Neural cell (in vitro differentiated cells): ENCODE measurements around the gene HDGFL2. TPM values are rescaled to one million over a fixed set of nuclear protein-coding genes. Genes with fewer than 3 reads are reported as not detected.

Experiments
- H2AFZ ChIP-seq: fragments of 200-600, 300-800 bp; sonication (generic), shearing (Covaris generic); 2 replicates; pipeline ENCODE4 v1.6.0; 2014; ENCODE audit warnings: low read depth, mild to moderate bottlenecking, antibody characterized with exemption, low read length, moderate library complexity
- H3F3A ChIP-seq: fragments of 200-600 bp; shearing (Covaris generic); 2 replicates; pipeline ENCODE4 v1.6.1; 2016; ENCODE audit warnings: mild to moderate bottlenecking, moderate library complexity, mixed read lengths, antibody characterized with exemption, low read length; ENCODE audit not compliant: insufficient read depth, poor library complexity, severe bottlenecking
- H3K27ac ChIP-seq: fragments of 200-600, 300-800 bp; sonication (generic), shearing (Covaris generic); 2 replicates; pipeline ENCODE4 v1.5.1; 2014; ENCODE audit warnings: mild to moderate bottlenecking, low read length, moderate library complexity
- H3K27me3 ChIP-seq: fragments of 300-800, 200-600 bp; sonication (generic), shearing (Covaris generic); 2 replicates; pipeline ENCODE4 v1.6.0; 2014; ENCODE audit warnings: mild to moderate bottlenecking, low read depth, low read length, moderate library complexity; ENCODE audit not compliant: insufficient read depth
- H3K36me3 ChIP-seq: fragments of 300-800, 200-600 bp; sonication (generic), shearing (Covaris generic); 2 replicates; pipeline ENCODE4 v1.5.1; 2014; ENCODE audit warnings: mild to moderate bottlenecking, antibody characterized with exemption, low read length, moderate library complexity; ENCODE audit not compliant: insufficient read depth
- H3K4me2 ChIP-seq: fragments of 300-800, 200-600 bp; sonication (generic), shearing (Covaris generic); 2 replicates; pipeline ENCODE4 v1.6.0; 2014; ENCODE audit warnings: mild to moderate bottlenecking, low read length
- H3K4me3 ChIP-seq: fragments of 300-800, 200-600 bp; sonication (generic), shearing (Covaris generic); 2 replicates; pipeline ENCODE4 v1.5.1; 2014; ENCODE audit warnings: mild to moderate bottlenecking, low read length, moderate library complexity
- H3K79me2 ChIP-seq: fragments of 200-600 bp; shearing (Covaris generic); replicated peaks from 2 replicates; pipeline ENCODE4 v1.6.0; 2014; ENCODE audit warnings: mild to moderate bottlenecking, low read length, moderate library complexity; ENCODE audit not compliant: insufficient read depth
- H3K9ac ChIP-seq: fragments of 300-800, 200-600 bp; sonication (generic), shearing (Covaris generic); 2 replicates; pipeline ENCODE4 v1.6.1; 2016; ENCODE audit warnings: mild to moderate bottlenecking, low read length, mixed read lengths
- H3K9me2 ChIP-seq: fragments of 200-600 bp; shearing (Covaris generic); 2 replicates; pipeline ENCODE4 v1.6.1; 2016; ENCODE audit warnings: mild to moderate bottlenecking, low read length, mixed read lengths; ENCODE audit not compliant: insufficient read depth
- H3K9me3 ChIP-seq: fragments of 200-600, 300-800 bp; sonication (generic), shearing (Covaris generic); 2 replicates; pipeline ENCODE4 v1.6.1; 2016; ENCODE audit warnings: mild to moderate bottlenecking, mixed run types, low read length, moderate library complexity, mixed read lengths
- H4K20me1 ChIP-seq: fragments of 200-600 bp; shearing (Covaris generic); 2 replicates; pipeline ENCODE4 v1.6.1; 2016; ENCODE audit warnings: mild to moderate bottlenecking, mixed run types; ENCODE audit not compliant: insufficient read depth
- EP300 ChIP-seq: fragments of 450-650 bp; conservative IDR thresholded peaks from 2 replicates; pipeline ENCODE4 v1.6.1; 2014; ENCODE audit warnings: antibody characterized with exemption, mild to moderate bottlenecking, moderate library complexity; ENCODE audit not compliant: poor library complexity, severe bottlenecking
- EZH2 ChIP-seq: fragments of 200-600, 300-800 bp; shearing (Covaris generic), sonication (generic); IDR thresholded peaks from 2 replicates; pipeline ENCODE4 v1.6.1; 2014; ENCODE audit warnings: antibody characterized with exemption, low read length, borderline replicate concordance, mild to moderate bottlenecking; ENCODE audit not compliant: insufficient read depth, poor library complexity, severe bottlenecking
- MXI1 ChIP-seq: fragments of 450-650 bp; conservative IDR thresholded peaks from 2 replicates; pipeline ENCODE4 v1.6.1; 2014; ENCODE audit warnings: antibody characterized with exemption, mild to moderate bottlenecking; ENCODE audit not compliant: poor library complexity, severe bottlenecking
- POLR2AphosphoS5 ChIP-seq: IDR thresholded peaks from 2 replicates; pipeline ENCODE4 v1.6.1; 2012
- RAD21 ChIP-seq: fragments of 450-650 bp; conservative IDR thresholded peaks from 2 replicates; pipeline ENCODE4 v1.6.1; 2014; ENCODE audit warnings: antibody characterized with exemption, mild to moderate bottlenecking, moderate library complexity
- SMC3 ChIP-seq: fragments of 450-650 bp; conservative IDR thresholded peaks from 2 replicates; pipeline ENCODE4 v1.6.1; 2014; ENCODE audit warnings: antibody characterized with exemption, mild to moderate bottlenecking, moderate library complexity; ENCODE audit not compliant: poor library complexity
- TAF1 ChIP-seq: IDR thresholded peaks from 2 replicates; pipeline ENCODE4 v1.6.1; 2012; ENCODE audit warnings: low read depth
- polyA plus RNA-seq: library from polyadenylated mRNA; depleted of rRNA; stranded (reverse); fragments of >200 nt; gene quantifications from 2 replicates; pipeline ENCODE4 v1.2.3, GENCODE V29; 2014
- TF ChIP-seq, protein P1 (sequence below): fragments of 450-650 bp; IDR thresholded peaks from 2 replicates; pipeline ENCODE4 v1.5.1; 2014; ENCODE audit warnings: antibody characterized with exemption, mild to moderate bottlenecking, moderate library complexity; ENCODE audit not compliant: poor library complexity, severe bottlenecking
- TF ChIP-seq, protein P2 (sequence below): IDR thresholded peaks from 2 replicates; pipeline ENCODE4 v1.6.1; 2012; ENCODE audit warnings: borderline replicate concordance

The HDGFL2 gene
- polyA plus RNA-seq, 1 donor from 2014 or later: 79.7 TPM

DNA sequence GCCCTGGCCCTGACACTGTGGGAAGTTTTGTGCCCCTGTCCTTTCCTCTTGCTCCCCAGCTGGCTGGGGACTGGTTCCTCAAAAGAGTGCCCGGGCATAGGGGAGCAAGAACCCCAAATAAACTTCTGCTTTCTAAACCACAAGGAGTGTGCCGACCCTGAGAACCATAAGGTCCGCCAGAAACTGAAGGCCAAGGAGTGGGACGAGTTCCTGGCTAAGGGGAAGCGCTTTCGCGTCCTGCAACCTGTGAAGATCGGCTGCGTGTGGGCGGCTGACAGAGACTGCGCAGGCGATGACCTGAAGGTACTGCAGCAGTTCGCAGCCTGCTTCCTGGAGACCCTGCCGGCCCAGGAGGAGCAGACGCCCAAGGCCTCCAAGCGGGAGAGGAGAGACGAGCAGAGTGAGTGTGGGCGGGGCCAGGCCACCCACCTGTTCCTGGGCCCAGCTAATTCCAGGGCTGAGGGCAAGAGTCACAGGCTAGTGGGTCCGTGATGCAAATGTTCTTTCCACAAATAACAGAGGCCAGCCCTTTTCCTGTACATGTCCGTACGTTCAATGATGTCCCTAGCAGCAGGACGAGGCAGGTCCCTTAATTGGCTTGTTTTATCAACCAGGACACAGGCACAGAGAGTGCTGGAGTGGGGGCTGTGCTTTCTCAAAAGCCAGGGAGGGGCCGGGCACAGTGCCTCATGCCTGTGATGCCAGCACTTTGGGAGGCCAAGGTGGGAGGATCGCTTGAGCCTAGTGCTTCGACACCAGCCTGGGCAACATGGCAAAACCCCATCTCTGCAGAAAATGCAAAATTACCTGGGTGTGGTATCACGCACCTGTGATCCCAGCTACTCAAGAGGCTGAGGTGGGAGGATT, 40.1 kb upstream of the HDGFL2 start:
- Histone ChIP-seq H4K20me1 (no peaks in the 10 kb centered on the region), H3K36me3 (no peaks in the 10 kb centered on the region), H3K9me2 (no peaks in the 10 kb centered on the region), H3K9me3 (no peaks in the 10 kb centered on the region), H2AFZ (no peak overlapping the region), H3K27ac (no peak overlapping the region), H3K79me2 (no peaks in the 10 kb centered on the region), H3F3A (no peaks in the 10 kb centered on the region), H3K4me3 (no peak overlapping the region), H3K9ac (no peak overlapping the region), H3K4me2 (no peak overlapping the region), H3K27me3 (no peaks in the 10 kb centered on the region)
- TF ChIP-seq POLR2AphosphoS5 (no peak), MXI1 (no peak), RAD21 (no peak), TAF1 (no peak), EP300 (no peak), SMC3 (no peak), EZH2 (no peak)
- TF ChIP-seq, protein P1, sequence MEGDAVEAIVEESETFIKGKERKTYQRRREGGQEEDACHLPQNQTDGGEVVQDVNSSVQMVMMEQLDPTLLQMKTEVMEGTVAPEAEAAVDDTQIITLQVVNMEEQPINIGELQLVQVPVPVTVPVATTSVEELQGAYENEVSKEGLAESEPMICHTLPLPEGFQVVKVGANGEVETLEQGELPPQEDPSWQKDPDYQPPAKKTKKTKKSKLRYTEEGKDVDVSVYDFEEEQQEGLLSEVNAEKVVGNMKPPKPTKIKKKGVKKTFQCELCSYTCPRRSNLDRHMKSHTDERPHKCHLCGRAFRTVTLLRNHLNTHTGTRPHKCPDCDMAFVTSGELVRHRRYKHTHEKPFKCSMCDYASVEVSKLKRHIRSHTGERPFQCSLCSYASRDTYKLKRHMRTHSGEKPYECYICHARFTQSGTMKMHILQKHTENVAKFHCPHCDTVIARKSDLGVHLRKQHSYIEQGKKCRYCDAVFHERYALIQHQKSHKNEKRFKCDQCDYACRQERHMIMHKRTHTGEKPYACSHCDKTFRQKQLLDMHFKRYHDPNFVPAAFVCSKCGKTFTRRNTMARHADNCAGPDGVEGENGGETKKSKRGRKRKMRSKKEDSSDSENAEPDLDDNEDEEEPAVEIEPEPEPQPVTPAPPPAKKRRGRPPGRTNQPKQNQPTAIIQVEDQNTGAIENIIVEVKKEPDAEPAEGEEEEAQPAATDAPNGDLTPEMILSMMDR: no peak
- TF ChIP-seq, protein P2, sequence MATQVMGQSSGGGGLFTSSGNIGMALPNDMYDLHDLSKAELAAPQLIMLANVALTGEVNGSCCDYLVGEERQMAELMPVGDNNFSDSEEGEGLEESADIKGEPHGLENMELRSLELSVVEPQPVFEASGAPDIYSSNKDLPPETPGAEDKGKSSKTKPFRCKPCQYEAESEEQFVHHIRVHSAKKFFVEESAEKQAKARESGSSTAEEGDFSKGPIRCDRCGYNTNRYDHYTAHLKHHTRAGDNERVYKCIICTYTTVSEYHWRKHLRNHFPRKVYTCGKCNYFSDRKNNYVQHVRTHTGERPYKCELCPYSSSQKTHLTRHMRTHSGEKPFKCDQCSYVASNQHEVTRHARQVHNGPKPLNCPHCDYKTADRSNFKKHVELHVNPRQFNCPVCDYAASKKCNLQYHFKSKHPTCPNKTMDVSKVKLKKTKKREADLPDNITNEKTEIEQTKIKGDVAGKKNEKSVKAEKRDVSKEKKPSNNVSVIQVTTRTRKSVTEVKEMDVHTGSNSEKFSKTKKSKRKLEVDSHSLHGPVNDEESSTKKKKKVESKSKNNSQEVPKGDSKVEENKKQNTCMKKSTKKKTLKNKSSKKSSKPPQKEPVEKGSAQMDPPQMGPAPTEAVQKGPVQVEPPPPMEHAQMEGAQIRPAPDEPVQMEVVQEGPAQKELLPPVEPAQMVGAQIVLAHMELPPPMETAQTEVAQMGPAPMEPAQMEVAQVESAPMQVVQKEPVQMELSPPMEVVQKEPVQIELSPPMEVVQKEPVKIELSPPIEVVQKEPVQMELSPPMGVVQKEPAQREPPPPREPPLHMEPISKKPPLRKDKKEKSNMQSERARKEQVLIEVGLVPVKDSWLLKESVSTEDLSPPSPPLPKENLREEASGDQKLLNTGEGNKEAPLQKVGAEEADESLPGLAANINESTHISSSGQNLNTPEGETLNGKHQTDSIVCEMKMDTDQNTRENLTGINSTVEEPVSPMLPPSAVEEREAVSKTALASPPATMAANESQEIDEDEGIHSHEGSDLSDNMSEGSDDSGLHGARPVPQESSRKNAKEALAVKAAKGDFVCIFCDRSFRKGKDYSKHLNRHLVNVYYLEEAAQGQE: no peak

DNA sequence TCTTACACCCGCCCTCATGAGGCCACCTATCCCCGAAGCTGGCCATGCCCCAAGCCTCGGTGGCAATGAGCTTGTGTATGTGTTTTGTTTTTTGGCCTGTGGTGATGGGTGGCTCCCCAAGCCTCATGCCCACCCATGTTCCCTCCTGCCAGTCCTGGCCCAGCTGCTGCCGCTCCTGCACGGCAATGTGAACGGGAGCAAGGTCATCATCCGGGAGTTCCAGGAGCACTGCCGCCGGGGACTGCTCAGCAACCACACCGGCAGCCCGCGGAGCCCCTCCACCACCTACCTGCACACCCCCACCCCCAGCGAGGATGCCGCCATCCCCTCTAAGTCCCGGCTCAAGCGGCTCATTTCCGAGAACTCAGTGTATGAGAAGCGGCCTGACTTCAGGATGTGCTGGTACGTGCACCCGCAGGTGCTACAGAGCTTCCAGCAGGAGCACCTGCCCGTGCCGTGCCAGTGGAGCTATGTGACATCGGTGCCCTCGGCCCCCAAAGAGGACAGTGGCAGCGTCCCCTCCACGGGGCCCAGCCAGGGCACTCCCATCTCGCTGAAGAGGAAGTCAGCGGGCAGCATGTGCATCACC, 39.1 kb upstream of the HDGFL2 start:
- no peak overlapping the region for H3K4me3 ChIP-seq
- no peak overlapping the region for H3K4me2 ChIP-seq
- H3K79me2 ChIP-seq: no peaks in the 10 kb centered on the region
- no peaks in the 10 kb centered on the region for H3K9me2 ChIP-seq
- H3K9ac ChIP-seq: no peak overlapping the region
- H4K20me1 ChIP-seq: no peaks in the 10 kb centered on the region
- H3K36me3 ChIP-seq: no peaks in the 10 kb centered on the region
- no peak overlapping the region for H3K27ac ChIP-seq
- no peaks in the 10 kb centered on the region for H3K27me3 ChIP-seq
- no peaks in the 10 kb centered on the region for H3K9me3 ChIP-seq
- no peak for TF ChIP-seq SMC3
- TF ChIP-seq EP300: no peak
- no peak for TF ChIP-seq MXI1
- no peak for TF ChIP-seq POLR2AphosphoS5
- TF ChIP-seq, protein P2: no peak
- TF ChIP-seq, protein P1: no peak
- no peak for TF ChIP-seq TAF1
- TF ChIP-seq EZH2: no peak
- TF ChIP-seq RAD21: no peak
- H2AFZ ChIP-seq: no peak overlapping the region
- no peaks in the 10 kb centered on the region for H3F3A ChIP-seq
